DND-41 (cell line): Measurements from ENCODE around the gene FN3KRP.

ENCODE experiments used
- ATAC-seq: fragments of 200-7000 bp; cut with Tn5 transposase; 3 replicates; pipeline ENCODE4 v1.9.1; 2021; ENCODE audit warnings: low read depth; ENCODE audit not compliant: insufficient read depth
- DNase-seq: peaks from one replicate; pipeline ENCODE4 v3.0.0-alpha.2; 2020
- H2AFZ ChIP-seq: 2 replicates; pipeline ENCODE4 v1.6.0; 2012; ENCODE audit warnings: low read depth, low read length
- H3K27ac ChIP-seq: 2 replicates; pipeline ENCODE4 v1.5.1; 2012; ENCODE audit warnings: low read length, inconsistent platforms
- H3K27me3 ChIP-seq: fragments of 200-600 bp; sonication (generic); 2 replicates; pipeline ENCODE4 v1.6.0; 2012; ENCODE audit warnings: low read length, mild to moderate bottlenecking, inconsistent platforms; ENCODE audit not compliant: insufficient read depth, poor library complexity
- H3K36me3 ChIP-seq: 2 replicates; pipeline ENCODE4 v1.5.1; 2012; ENCODE audit warnings: low read length, inconsistent platforms; ENCODE audit not compliant: insufficient read depth
- H3K4me1 ChIP-seq: 2 replicates; pipeline ENCODE4 v1.5.1; 2012; ENCODE audit warnings: mild to moderate bottlenecking, low read length; ENCODE audit not compliant: insufficient read depth
- H3K4me2 ChIP-seq: 2 replicates; pipeline ENCODE4 v1.6.0; 2012; ENCODE audit warnings: mild to moderate bottlenecking, moderate library complexity, low read length, inconsistent platforms; ENCODE audit not compliant: insufficient read depth
- H3K4me3 ChIP-seq, 2 experiments: fragments of 200-600 bp in 1 of 2; shearing (Covaris generic) in 1 of 2; 2 replicates each; pipeline ENCODE4 v1.5.1; 2012 to 2016; ENCODE audit warnings: inconsistent platforms in 2 of 2, low read length in 2 of 2, mild to moderate bottlenecking in 2 of 2, low read depth in 1 of 2, moderate library complexity in 1 of 2
- H3K79me2 ChIP-seq: 2 replicates; pipeline ENCODE4 v1.6.0; 2012; ENCODE audit warnings: low read length, inconsistent platforms; ENCODE audit not compliant: insufficient read depth
- H3K9ac ChIP-seq: 2 replicates; pipeline ENCODE4 v1.6.0; 2012; ENCODE audit warnings: low read depth, mild to moderate bottlenecking, inconsistent platforms, low read length, moderate library complexity
- H3K9me3 ChIP-seq: 2 replicates; pipeline ENCODE4 v1.5.1; 2012; ENCODE audit warnings: low read length, moderate library complexity, mild to moderate bottlenecking, inconsistent platforms; ENCODE audit not compliant: insufficient read depth, severe bottlenecking
- H4K20me1 ChIP-seq: 2 replicates; pipeline ENCODE4 v1.6.0; 2012; ENCODE audit warnings: low read length; ENCODE audit not compliant: insufficient read depth
- CTCF ChIP-seq: IDR thresholded peaks from 2 replicates; pipeline ENCODE4 v1.5.1; 2012; ENCODE audit warnings: borderline replicate concordance, low read length, moderate library complexity, mild to moderate bottlenecking; ENCODE audit not compliant: poor library complexity, severe bottlenecking; ENCODE audit errors: extremely low read depth
- EZH2 ChIP-seq: IDR thresholded peaks from 3 replicates; pipeline ENCODE4 v1.6.1; 2012; ENCODE audit warnings: borderline replicate concordance, low read depth, mild to moderate bottlenecking, moderate library complexity, low read length, inconsistent platforms; ENCODE audit not compliant: severe bottlenecking

The FN3KRP gene

GRCh38 chr17:82683534-82683933 lies 33.0 kb upstream of the FN3KRP start:
- H3K79me2 ChIP-seq, result no peaks in the 10 kb centered on the region
- no peak overlapping the region for H2AFZ ChIP-seq
- H3K9me3 ChIP-seq, result peaks cover 2% of the 10 kb centered on the region
- no peaks in the 10 kb centered on the region for H4K20me1 ChIP-seq
- H3K4me1 ChIP-seq, result no peaks in the 10 kb centered on the region
- TF ChIP-seq EZH2 (no peak), CTCF (no peak)
- DNase-seq (no peak), ATAC-seq (no peak)
- no peak overlapping the region for H3K4me2 ChIP-seq
- H3K27me3 ChIP-seq, result no peaks in the 10 kb centered on the region
- no peaks in the 10 kb centered on the region for H3K36me3 ChIP-seq
- H3K4me3 ChIP-seq, result no peak overlapping the region
- no peak overlapping the region for H3K9ac ChIP-seq
- H3K27ac ChIP-seq, result no peak overlapping the region

DNA sequence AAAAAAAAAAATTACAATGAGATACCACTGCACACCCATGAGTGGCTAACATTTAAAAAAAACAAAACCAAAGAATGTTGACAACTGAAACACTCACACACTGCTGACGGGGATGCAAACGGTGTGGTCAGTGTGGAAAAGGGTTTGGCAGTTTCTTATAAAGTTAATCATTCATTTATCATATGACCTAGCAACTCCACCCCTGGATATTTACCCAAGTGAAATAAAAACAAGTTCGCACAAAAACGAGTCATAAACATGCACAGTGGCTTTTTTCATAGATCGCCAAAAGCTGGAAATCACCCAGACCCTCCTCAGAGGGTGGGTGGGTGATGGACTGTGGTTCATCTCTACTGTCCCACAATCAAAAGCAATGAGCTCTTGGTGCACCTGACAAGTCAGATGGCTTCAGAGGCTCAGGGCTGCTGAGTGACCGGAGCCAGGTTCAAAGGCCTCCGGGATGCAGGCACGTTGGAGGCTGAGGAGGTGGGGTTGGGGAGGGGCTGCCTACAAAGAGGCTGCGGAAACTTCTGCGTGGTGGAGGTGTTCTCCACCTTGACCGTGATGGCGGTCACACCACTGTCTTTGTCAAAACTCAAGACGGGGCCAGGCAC lies 32.2 kb upstream of the FN3KRP start:
- Histone ChIP-seq H3K79me2 (no peaks in the 10 kb centered on the region), H3K9me3 (peaks cover 2% of the 10 kb centered on the region), H3K27ac (no peak overlapping the region), H3K36me3 (no peaks in the 10 kb centered on the region), H2AFZ (no peak overlapping the region), H3K4me1 (no peaks in the 10 kb centered on the region), H4K20me1 (no peaks in the 10 kb centered on the region), H3K4me2 (no peak overlapping the region), H3K27me3 (no peaks in the 10 kb centered on the region), H3K4me3 (no peak overlapping the region), H3K9ac (no peak overlapping the region)
- DNase-seq (no peak), ATAC-seq (no peak)
- TF ChIP-seq EZH2 (no peak), CTCF (no peak)

GRCh38 chr17:82685291-82685690 lies 31.2 kb upstream of the FN3KRP start:
- Histone ChIP-seq H3K4me1 (no peaks in the 10 kb centered on the region), H3K79me2 (no peaks in the 10 kb centered on the region), H3K9ac (no peak overlapping the region), H3K9me3 (peaks cover 2% of the 10 kb centered on the region), H3K4me3 (no peak overlapping the region), H3K4me2 (no peak overlapping the region), H2AFZ (no peak overlapping the region), H3K27ac (no peak overlapping the region), H3K36me3 (no peaks in the 10 kb centered on the region), H4K20me1 (no peaks in the 10 kb centered on the region), H3K27me3 (no peaks in the 10 kb centered on the region)
- no peak for TF ChIP-seq CTCF
- TF ChIP-seq EZH2, result no peak
- ATAC-seq (no peak), DNase-seq (no peak)
